Measurements from ENCODE around the gene CNTNAP2. TPM values are rescaled to one million over a fixed set of nuclear protein-coding genes. Genes with fewer than 3 reads are reported as not detected.

Gene CNTNAP2
- total RNA-seq, 4 donors from 2014 or later: 0.29 to 0.88 (median 0.33) TPM; not detected in 1

DNA sequence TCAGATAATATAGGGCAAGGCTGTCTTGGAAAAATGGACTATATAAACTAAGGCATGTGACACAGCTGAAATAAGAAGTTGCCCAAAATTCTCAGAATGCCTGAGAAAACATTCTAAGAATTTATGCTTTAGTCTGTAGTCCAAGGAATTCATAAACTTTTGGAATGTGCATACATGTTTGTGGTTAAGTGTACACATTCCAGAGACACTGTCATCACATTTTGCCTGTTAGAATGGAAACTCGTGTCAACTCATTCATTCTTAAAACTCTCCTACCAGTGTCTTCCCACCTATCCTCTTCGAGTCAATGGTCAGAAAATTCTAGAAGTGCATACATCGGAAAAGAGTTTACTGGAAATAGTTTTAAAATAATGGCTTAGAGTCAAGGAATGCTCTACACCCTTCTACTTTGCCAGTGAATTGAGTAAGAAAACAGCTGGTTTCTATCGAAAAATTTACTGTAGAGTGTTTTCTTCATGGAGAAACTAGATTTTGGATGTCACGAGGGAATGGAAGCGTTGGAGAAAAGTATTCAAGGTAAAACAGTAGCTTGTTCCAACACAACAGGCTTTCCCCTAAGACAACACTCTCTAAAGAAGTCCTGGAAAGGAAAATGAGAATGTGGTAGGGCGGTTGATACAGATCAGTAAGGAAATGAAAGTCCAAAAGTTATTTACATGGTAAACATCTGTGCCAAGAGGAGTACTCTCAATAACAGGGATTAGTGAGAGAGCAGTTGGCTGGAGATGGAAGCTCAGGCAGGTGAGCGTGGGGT is 1296.4 kb downstream of the CNTNAP2 start:
- TF ChIP-seq POLR2A (IDR thresholded peaks at IDR 0.05) (no peak), CTCF (IDR thresholded peaks at IDR 0.05) (no peak)
- intact Hi-C loops (cut with DNase I): no loop called here
- Histone ChIP-seq H3K27ac (no peak overlapping the region), H3K27me3 (no peaks in the 10 kb centered on the region), H3K9me3 (no peaks in the 10 kb centered on the region), H3K4me1 (no peaks in the 10 kb centered on the region), H3K4me3 (replicated peaks in 1 of 3) (no peak overlapping the region), H3K36me3 (no peaks in the 10 kb centered on the region)
- DNase-seq: no peak
- WGBS, 2 donors: 57 to 63% methylated on average over 8 of the region's 8 CpGs

- Histone ChIP-seq H3K27me3 (no peaks in the 10 kb centered on the region), H3K9me3 (no peaks in the 10 kb centered on the region), H3K4me3 (replicated peaks in 1 of 3) (no peak overlapping the region), H3K4me1 (no peaks in the 10 kb centered on the region), H3K36me3 (no peaks in the 10 kb centered on the region), H3K27ac (no peak overlapping the region)
- TF ChIP-seq CTCF (IDR thresholded peaks at IDR 0.05): no peak
- no peak for DNase-seq
- intact Hi-C loops (cut with DNase I): no loop called here
Measured at GRCh38 chr7:147413557-147413870, 1296.9 kb downstream of the CNTNAP2 start.

DNA sequence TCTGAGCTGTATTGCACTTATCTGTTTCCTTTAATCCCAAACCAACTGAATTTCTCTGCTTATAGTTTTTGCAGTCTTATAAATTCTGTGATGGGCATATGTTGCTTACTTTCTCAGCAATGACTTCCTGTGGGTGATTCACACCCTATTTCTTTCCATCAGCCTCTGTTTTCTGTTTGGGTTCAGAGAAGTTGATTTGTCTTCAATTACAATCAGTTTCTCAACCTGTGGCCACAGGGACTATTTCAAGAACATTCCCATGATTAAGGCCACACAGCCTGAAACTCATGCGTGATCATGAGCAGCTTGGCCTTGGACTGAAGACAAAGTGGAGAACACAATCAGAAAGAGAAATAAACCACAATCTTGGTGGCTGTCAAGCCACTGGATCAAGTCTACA is 1299.4 kb downstream of the CNTNAP2 start:
- TF ChIP-seq POLR2A (IDR thresholded peaks at IDR 0.05) (no peak), CTCF (IDR thresholded peaks at IDR 0.05) (no peak)
- intact Hi-C loops (cut with DNase I): no loop called here
- 90 to 96% methylated on average over 1 of the region's 1 CpG for WGBS, 2 donors

DNA sequence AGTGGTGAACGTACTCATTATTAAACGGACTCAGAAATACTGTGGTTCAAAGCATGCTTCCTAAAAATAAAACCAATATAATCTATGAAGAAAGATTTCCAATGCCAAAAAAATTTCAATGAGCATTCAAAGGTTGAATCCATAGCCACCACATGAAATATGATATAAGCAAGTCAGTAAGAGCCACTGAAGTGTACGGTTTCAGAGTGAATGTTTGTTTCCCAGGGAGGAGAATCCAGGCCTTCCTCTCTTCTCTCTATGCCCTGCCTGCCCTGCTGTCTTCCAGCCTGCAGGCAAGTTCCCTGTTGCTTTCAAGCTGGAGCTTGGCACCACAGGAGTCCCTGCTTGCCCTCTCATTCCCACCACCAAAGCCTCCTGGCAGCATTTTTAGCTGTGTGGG is 1302.4 kb downstream of the CNTNAP2 start:
- intact Hi-C loops (cut with DNase I): no loop called here
- WGBS, 2 donors: 68 to 82% methylated on average over 3 of the region's 3 CpGs
- Histone ChIP-seq H3K4me1 (no peaks in the 10 kb centered on the region), H3K4me3 (replicated peaks in 1 of 3) (no peak overlapping the region), H3K27me3 (no peaks in the 10 kb centered on the region), H3K27ac (no peak overlapping the region), H3K36me3 (no peaks in the 10 kb centered on the region), H3K9me3 (no peaks in the 10 kb centered on the region)
- no peak for DNase-seq
- TF ChIP-seq POLR2A (IDR thresholded peaks at IDR 0.05) (no peak), CTCF (IDR thresholded peaks at IDR 0.05) (no peak)

More for the DNA sequence above, 1299.4 kb downstream of the CNTNAP2 start:
- no peaks in the 10 kb centered on the region for H3K36me3 ChIP-seq
- H3K9me3 ChIP-seq: no peaks in the 10 kb centered on the region
- H3K4me3 ChIP-seq (replicated peaks in 1 of 3): no peak overlapping the region
- DNase-seq: no peak
- no peaks in the 10 kb centered on the region for H3K27me3 ChIP-seq
- H3K4me1 ChIP-seq: no peaks in the 10 kb centered on the region
- H3K27ac ChIP-seq: no peak overlapping the region

- intact Hi-C loops (cut with DNase I): no loop called here
- H3K27me3 ChIP-seq: no peaks in the 10 kb centered on the region
- TF ChIP-seq CTCF (IDR thresholded peaks at IDR 0.05): no peak
- TF ChIP-seq POLR2A (IDR thresholded peaks at IDR 0.05): no peak
- WGBS, 2 donors: 93 to 96% methylated on average over 1 of the region's 1 CpG
- H3K9me3 ChIP-seq: no peaks in the 10 kb centered on the region
- no peak overlapping the region for H3K27ac ChIP-seq
- H3K4me3 ChIP-seq (replicated peaks in 1 of 3): no peak overlapping the region
- no peaks in the 10 kb centered on the region for H3K36me3 ChIP-seq
- no peak for DNase-seq
- H3K4me1 ChIP-seq: no peaks in the 10 kb centered on the region
Measured at GRCh38 chr7:147423875-147424274, 1307.3 kb downstream of the CNTNAP2 start.
